SK-N-MC (cell line): ENCODE measurements around the gene ACLY.
A peak's percentile ranks its signal among the peaks of the same experiment; 100 is the strongest.

Source experiments
- DNase-seq: peaks from one replicate; pipeline ENCODE4 v3.0.0-alpha.2; 2011; ENCODE audit warnings: low read depth, low spot score
- H3K27ac ChIP-seq: fragments of 200-600 bp; sonication (generic); 2 replicates; pipeline ENCODE4 v1.5.1; 2016; ENCODE audit warnings: mixed run types
- H3K36me3 ChIP-seq: fragments of 200-600 bp; sonication (generic); 2 replicates; pipeline ENCODE4 v1.6.1; 2017; ENCODE audit warnings: antibody characterized with exemption, low read length, mixed read lengths; ENCODE audit not compliant: insufficient read depth
- H3K4me3 ChIP-seq: fragments of 200-600 bp; sonication (generic); 2 replicates; pipeline ENCODE4 v1.5.1; 2016
- H3K9ac ChIP-seq: fragments of 200-600 bp; sonication (generic); 2 replicates; pipeline ENCODE4 v1.8.0; 2017; ENCODE audit warnings: mixed run types, mixed read lengths; ENCODE audit not compliant: insufficient read length
- H3K9me3 ChIP-seq: fragments of 200-600 bp; sonication (generic); 2 replicates; pipeline ENCODE4 v1.6.1; 2017; ENCODE audit warnings: low read depth, mild to moderate bottlenecking, antibody characterized with exemption, low read length, moderate library complexity, mixed read lengths
- EZH2 ChIP-seq: fragments of 200-600 bp; sonication (generic); IDR thresholded peaks from one replicate; pipeline ENCODE4 v1.6.1; 2017; ENCODE audit warnings: antibody characterized with exemption
- FOXP2 ChIP-seq: optimal IDR thresholded peaks from 2 replicates; pipeline ENCODE3; 2011; ENCODE audit warnings: mild to moderate bottlenecking, moderate library complexity; ENCODE audit not compliant: insufficient read depth; ENCODE audit errors: extremely low read length, control extremely low read depth
- POLR2AphosphoS5 ChIP-seq: IDR thresholded peaks from 2 replicates; pipeline ENCODE4 v1.6.1; 2012; ENCODE audit warnings: mild to moderate bottlenecking, low read depth, low read length, borderline replicate concordance

ACLY gene

DNA sequence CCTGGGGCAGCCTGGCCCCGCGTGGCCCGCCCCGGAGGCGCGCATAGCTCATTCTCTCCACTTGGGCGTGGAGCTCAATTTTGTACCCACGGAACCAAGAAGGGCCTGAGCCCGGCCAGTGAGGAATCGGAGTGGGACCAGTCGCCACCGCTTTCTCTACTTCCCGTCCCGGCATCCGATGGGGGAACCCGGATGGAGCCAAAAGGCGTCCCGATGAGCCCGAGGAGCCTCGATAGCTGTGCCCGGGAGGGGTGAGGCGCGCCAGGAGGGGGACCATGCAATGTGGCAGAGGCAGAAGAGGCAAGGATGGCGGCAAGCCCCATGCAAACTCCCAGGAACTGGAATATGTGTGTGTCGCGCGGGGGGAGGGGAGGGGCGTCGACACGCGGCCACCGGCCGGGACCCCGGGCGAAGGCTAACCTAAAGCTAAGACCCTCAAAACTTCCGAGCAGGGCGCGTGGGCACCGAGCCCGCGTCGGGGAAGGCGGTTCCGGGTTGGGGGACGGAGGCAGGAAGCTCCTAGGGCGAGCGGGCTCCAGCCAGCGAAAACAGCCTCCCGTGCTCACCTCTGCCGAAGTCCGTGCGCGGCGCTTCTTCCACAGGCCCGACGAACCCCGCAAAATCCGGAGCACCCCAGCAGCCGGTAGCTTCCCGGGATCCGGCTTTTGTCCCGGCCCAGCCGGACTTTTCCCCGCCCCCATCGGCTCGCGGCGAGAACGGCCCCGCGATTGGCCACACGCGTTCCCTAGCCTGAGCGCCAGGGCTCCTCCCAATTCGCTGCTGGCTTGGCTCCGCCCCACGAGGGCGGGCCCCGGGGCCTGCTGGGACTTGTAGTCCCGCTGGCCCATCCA lies at the start of gene ACLY:
ACLY (minus strand) TSS at position 638 of the 851 bp plus-strand sequence. CDS start 5,078 bp downstream, outside the sequence.
- Histone ChIP-seq H3K36me3 (peaks cover 4% of the 10 kb centered on the region; the same call in 1 of the 2 replicates), H3K4me3 (peak within 1 kb of the TSS; percentile 98), H3K27ac (peak within 1 kb of the TSS; percentile 67), H3K9me3 (no peaks in the 10 kb centered on the region), H3K9ac (peak within 1 kb of the TSS; percentile 91)
- peak; percentile 66 for DNase-seq
- TF ChIP-seq FOXP2 (peak; percentile 33), POLR2AphosphoS5 (peak; percentile 94), EZH2 (no peak)

GRCh38 chr17:41967921-41968578 lies 49.3 kb upstream of the ACLY start:
- peak overlapping the region; percentile 79 for H3K27ac ChIP-seq
- H3K9me3 ChIP-seq: no peaks in the 10 kb centered on the region
- peak overlapping the region; percentile 96 for H3K9ac ChIP-seq
- DNase-seq: no peak
- TF ChIP-seq EZH2 (no peak), POLR2AphosphoS5 (no peak), FOXP2 (no peak)
- H3K36me3 ChIP-seq: peaks cover 44% of the 10 kb centered on the region
- peak overlapping the region; percentile 98 for H3K4me3 ChIP-seq

GRCh38 chr17:41967141-41967920 lies 48.6 kb upstream of the ACLY start:
- no peak for TF ChIP-seq FOXP2
- no peak for TF ChIP-seq EZH2
- no peak for TF ChIP-seq POLR2AphosphoS5
- peak overlapping the region; percentile 79 for H3K27ac ChIP-seq
- DNase-seq: no peak

DNA sequence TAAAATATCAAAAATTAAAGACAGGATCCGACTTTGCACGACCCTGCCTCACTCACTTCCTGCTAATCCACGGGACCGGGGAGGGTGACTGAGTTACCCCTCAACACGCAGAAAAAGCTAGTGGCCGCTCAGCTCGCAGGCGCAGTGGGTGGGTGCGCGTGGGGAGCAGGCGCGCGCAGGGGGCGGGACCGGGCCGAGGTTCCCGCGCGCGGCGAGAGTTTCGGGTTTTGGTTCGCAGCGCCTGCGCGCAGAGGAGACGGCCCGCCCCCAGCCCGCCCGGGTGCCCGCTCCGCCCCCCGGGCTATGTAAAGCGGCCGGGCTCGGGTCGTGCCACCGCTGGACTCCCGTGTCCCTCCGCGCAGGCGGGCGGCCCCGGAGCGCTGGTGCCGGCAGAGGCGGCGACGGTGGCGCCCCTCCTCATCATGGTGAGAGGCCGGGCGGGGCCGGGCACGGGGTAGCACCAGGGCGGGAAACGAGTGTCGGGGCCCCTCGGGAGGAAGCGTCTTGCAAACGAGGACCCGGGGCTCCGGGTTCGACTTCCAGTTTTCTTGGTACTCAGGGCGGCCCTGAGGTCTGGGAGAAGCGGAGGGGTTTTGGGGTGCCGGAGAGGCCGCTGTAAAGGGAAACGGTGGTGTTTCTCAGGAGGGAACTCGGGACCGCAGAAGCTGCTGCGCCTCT lies 47.9 kb upstream of the ACLY start, which contains the start of gene CNP:
CNP (plus strand) TSS at position 333 of the 678 bp plus-strand sequence; CDS start at position 423, 90 bp downstream.
- Histone ChIP-seq H3K4me3 (peak within 1 kb of the TSS; percentile 98), H3K36me3 (peaks cover 30% of the 10 kb centered on the region; the same call in 1 of the 2 replicates), H3K27ac (peak within 1 kb of the TSS; percentile 79), H3K9me3 (no peaks in the 10 kb centered on the region), H3K9ac (peak within 1 kb of the TSS; percentile 96)
- TF ChIP-seq EZH2: no peak
- TF ChIP-seq POLR2AphosphoS5: peak; percentile 83
- DNase-seq: no peak

More at GRCh38 chr17:41967141-41967920, 48.6 kb upstream of the ACLY start:
- no peaks in the 10 kb centered on the region for H3K9me3 ChIP-seq
- H3K36me3 ChIP-seq: peaks cover 37% of the 10 kb centered on the region; the same call in 1 of the 2 replicates
- H3K9ac ChIP-seq: peak overlapping the region; percentile 96
- H3K4me3 ChIP-seq: peak overlapping the region; percentile 98

DNA sequence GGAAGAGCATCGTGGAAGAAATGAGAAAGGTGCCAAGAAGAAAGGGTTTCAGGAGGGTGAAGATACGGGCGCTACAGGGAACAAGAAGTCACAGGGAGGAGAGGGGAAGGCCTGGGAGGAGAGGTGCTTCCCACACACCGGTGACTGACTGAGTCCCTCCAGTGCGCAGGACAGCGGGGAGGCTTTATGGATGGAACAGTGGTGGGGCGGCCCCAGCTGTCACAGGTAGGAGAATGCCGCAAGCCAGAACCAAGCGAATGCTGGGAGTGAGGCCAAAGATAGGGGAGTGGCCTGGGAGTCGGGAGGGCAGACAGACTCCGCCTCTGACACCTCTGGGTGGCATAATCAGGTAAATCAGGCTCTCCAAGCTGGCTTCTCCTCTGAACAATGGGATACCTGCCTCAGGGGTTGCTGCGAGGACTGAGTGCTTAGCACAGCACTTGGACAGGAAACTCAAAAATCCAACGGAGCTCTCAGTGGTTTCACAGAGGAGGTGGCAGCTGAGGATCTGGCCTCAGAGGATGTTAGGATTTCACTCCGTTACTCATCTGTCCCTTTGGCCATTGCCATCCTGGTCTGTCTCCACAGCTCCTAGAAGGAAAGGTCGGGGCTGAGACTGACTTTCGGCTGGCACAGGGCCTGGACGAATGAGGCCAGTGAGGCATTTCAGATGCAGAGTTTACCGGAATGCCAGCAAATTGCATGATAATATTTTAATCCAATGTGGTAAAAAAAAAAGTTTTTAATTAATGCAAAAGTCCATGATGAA lies 47.1 kb upstream of the ACLY start:
- Histone ChIP-seq H3K9ac (peak overlapping the region; percentile 96), H3K27ac (peak overlapping the region; percentile 79), H3K36me3 (peaks cover 28% of the 10 kb centered on the region; the same call in 1 of the 2 replicates), H3K9me3 (no peaks in the 10 kb centered on the region), H3K4me3 (peak overlapping the region; percentile 98)
- TF ChIP-seq EZH2: no peak
- no peak for DNase-seq

GRCh38 chr17:41962768-41963434 lies 44.1 kb upstream of the ACLY start:
- H3K9me3 ChIP-seq: no peaks in the 10 kb centered on the region
- no peak overlapping the region for H3K27ac ChIP-seq
- H3K36me3 ChIP-seq: peaks cover 2% of the 10 kb centered on the region; the same call in 1 of the 2 replicates
- no peak overlapping the region for H3K9ac ChIP-seq
- DNase-seq: no peak
- H3K4me3 ChIP-seq: no peak overlapping the region
- TF ChIP-seq POLR2AphosphoS5 (no peak), FOXP2 (no peak), EZH2 (no peak)

GRCh38 chr17:41962111-41962510 lies 43.4 kb upstream of the ACLY start:
- Histone ChIP-seq H3K9me3 (no peaks in the 10 kb centered on the region), H3K36me3 (no peaks in the 10 kb centered on the region), H3K27ac (no peak overlapping the region), H3K9ac (no peak overlapping the region), H3K4me3 (no peak overlapping the region)
- TF ChIP-seq EZH2 (no peak), POLR2AphosphoS5 (no peak), FOXP2 (no peak)
- no peak for DNase-seq
